Measurements from ENCODE around the gene PRTN3.
"Not testable (repeated sequence)": the region's sequence is repeated elsewhere in the genome, so short reads cannot be mapped to it uniquely, and the experiment has no call there.

Gene PRTN3

DNA sequence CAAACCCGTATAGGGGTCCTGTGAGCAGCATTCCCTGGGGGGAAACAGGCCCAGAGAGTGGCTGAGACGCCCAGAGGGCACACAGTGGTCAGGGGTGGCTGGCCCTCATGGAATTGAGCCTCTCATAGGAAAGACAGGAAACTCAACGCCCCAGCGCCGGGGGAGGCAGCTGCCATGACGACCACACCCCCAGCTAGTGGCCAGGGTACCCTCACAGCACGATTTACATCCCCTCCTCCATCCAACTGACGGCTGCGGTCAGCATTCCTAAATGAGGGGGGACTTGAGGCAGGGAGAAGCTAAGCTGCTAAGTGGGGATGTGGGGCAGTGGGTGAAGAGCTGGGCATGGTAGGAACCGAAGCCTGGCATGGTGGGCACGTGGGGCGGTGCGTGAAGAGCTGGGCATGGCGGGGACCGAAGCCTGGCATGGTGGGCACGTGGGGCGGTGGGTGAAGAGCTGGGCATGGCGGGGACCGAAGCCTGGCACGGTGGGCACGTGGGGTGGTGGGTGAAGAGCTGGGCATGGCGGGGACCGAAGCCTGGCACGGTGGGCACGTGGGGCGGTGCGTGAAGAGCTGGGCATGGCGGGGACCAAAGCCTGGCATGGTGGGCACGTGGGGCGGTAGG is 42.2 kb downstream of the PRTN3 start:
- DNase-seq (ENCODE audit: low read depth) = no peak

DNA sequence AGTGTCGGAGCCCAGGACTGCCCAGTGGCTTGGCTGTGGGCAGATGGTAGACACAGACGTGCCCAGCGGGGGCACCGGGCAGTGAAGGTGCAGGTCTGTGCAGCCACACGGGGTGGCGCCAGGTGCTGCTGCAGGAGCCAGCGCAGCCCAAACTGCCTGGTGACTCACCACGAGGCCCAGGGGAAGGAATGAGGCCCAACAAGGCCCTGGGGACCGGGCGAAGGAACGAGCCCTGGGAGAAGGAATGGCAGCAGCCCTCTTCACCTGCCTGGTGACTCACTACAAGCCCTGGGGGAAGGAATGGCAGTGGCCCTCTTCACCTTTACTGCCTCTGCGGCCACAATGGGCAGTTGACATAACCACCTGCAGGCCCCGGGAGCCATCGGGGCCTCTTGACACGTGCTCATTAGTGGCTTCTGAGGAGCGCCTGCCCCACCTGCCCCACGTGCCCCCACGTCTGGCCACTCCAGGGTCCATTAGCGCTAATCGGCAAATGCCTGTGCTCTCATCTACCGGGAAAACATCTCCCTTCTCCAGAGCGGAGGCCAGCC is 42.9 kb downstream of the PRTN3 start:
- no peak for DNase-seq (ENCODE audit: low read depth)

DNA sequence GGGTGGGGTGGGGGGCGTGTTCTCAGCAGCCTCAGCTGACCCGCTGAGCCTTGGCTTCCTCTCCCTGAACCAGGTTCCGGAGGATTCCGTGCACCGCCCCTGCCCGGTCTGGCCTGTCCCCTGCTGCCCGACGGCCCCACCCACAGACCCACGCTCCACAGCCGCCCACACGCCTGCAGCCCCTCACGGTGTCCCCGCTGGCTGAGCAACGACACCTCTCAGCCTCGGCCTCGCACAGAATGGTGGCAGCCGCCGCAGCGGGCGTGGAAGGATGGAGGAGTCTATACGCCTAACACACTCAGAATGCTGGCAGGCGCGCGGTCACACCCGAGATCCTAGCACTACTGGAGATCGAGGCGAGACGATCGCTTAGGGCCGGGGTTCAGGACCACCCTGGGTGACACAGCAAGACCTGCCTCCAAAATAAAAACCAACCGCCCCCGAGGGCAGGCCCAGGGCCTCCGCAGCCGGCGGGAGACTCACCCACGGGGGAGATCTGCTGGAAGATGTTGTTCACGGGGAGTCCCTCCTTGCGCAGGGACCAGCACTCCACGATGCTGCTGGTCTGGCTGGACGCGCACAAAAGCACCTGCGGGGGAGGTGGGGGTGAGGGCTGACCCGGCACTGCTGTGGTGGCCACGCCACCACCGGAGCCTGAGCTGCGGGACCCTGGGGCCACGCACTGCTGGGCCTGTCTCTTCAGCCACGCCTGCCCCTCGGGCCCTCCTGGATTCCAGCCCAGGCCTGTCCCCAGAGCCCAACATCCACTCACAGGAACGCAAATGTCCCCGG is 43.8 kb downstream of the PRTN3 start:
- DNase-seq (ENCODE audit: low read depth) = no peak

DNA sequence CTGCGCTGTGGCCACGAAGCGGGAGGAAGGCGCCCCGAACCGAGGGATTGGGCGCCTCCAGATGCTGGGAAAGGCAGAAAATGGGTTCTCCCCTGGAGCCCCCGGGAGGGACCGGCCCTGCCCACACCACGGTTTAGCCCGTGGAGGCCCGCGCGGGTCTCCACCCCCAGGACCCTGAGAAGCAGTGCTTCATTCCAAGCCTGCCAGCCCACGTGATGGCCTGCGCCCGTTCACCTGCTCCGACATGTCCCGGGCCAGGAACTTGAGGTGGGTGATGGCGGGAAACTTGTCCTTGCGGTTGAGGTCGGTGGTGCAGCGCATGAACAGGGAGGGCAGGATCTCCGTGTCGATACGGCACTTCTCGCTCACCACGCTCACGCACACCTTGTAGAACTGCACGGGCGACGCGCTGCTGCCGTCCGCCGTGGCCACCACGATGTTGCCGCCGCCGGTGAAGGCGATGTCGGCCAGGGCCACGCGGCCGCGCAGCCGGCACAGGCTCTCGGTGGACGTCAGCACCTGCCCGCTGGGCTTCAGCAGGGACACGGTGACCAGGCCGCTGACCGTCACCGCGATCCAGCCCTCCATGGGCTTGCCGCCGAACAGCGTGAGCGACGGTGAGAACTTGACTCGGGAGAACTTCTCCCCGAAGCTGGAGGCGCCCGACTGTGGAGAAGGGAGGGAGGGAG is 44.9 kb downstream of the PRTN3 start:
- DNase-seq (ENCODE audit: low read depth) = no peak

DNA sequence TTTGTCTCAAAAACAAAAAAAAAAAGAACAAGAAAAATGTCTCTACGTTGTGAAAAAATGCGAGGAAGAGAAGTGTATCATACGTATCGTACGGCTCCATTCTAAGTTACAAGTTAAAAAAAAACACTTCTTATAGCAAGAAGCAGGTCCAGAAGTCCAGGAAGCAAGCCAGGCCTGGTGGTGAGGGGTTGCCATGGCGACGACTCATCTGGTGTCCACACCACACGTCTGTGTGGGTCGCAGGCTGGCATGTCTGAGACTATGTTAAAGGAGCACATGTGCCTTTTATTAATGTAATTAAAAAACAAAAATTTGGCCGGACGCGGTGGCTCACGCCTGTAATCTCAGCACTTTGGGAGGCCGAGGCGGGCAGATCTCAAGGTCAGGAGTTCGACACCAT is 46.3 kb downstream of the PRTN3 start:
- no peak for DNase-seq (ENCODE audit: low read depth)

DNA sequence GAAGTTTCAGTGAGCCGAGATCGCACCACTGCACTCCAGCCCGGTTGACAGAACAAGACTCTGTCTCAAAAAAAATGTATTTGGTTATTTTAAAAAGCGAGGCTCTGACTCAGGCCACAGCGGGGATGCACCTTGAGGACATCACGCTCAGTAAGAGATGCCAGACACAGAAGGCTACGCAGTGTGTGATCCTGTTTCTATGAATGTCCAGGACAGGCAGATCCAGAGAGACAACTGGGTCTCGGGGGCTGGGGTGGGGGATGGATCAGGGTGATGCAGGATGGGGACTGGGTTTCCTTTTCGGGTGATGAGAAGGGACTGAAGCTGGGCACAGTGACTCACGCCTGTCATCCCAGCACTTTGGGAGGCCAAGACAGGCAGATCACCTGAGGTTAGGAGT is 46.8 kb downstream of the PRTN3 start:
- no peak for DNase-seq (ENCODE audit: low read depth)

DNA sequence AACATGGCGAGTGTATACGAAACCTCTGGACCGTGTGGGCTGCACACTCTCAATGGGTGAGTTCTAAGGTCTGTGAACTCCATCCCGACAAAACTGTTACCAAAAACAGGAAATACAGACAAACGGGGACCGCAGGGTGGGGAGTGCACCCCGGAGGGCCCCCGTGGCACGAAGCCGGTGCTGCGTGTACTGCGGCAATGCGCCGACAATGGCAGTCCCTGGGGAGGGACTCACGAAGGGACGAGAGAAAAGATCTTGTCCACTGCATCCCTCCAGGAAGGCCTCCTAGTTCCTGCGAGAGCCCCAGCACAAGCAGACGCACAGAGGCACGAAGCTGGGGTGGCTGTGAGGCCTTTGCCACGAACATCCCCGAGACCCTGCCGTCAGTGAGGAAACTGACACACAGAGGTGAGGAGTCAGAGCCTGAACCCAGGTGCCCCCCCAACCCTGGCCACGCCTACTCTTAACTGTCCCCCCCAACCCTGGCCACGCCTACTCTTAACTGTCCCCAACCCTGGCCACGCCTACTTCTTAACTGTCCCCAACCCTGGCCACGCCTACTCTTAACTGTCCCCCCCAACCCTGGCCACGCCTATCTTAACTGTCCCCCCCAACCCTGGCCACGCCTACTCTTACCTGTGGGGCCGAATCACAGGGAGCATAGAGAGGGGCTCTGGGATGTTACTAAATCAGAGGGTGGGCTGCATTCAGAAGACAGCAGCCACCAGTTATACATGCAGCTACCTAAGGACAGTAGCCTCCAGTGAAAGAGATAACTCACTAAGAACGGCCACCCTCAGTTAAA is 48.0 kb downstream of the PRTN3 start:
- peak; percentile 33 for DNase-seq (ENCODE audit: low read depth)

DNA sequence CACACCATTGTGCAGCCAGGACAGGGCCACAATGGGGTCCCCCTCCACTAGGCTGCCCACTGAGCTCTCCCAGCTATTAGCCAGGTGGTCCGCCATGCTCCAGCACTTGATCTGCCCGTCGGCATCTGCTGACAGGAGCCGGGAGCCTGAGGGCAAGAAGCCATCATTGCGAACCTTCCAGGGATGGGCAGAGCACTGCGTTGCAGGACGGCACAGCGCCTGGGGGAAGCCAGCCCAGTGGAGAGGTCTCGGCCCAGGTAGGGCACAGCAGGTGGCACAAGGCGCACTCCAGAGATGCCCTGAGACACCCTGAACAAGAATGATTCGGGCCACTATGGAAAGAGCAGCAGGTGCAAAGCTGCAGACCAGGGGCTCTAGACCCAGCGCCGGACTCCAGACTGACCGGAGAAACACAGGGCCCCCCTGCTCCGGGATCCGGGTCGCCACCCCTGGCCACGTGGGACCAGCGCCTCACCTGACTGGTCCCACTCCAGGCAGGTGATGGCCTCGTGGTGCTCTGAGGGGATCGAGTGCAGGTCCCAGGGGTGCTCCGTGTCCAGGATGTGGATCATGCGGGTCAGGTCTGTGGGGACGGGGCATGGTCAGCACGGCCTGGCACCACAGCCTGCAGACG is 49.0 kb downstream of the PRTN3 start:
- DNase-seq (ENCODE audit: low read depth) = no peak

DNA sequence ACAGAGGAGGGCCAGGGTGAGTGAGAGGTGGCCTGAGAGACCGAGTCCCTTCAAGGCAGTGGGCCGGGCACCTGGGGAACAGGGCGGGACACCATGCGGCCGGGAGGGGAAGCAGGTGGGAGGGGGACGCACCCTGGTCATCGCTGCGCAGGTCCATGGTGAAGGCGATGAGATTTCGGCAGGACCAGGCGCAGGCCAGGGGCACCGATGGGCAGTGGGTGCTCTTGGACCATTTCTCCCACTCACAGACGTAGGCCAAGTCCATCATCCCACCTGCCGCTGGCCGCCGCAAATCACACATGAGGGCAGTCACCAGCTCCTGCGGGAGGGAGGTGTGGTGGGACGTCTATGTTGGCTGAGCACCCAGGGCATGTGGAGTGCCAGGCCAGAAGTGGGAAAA is 50.0 kb downstream of the PRTN3 start:
- DNase-seq (ENCODE audit: low read depth) = no peak

DNA sequence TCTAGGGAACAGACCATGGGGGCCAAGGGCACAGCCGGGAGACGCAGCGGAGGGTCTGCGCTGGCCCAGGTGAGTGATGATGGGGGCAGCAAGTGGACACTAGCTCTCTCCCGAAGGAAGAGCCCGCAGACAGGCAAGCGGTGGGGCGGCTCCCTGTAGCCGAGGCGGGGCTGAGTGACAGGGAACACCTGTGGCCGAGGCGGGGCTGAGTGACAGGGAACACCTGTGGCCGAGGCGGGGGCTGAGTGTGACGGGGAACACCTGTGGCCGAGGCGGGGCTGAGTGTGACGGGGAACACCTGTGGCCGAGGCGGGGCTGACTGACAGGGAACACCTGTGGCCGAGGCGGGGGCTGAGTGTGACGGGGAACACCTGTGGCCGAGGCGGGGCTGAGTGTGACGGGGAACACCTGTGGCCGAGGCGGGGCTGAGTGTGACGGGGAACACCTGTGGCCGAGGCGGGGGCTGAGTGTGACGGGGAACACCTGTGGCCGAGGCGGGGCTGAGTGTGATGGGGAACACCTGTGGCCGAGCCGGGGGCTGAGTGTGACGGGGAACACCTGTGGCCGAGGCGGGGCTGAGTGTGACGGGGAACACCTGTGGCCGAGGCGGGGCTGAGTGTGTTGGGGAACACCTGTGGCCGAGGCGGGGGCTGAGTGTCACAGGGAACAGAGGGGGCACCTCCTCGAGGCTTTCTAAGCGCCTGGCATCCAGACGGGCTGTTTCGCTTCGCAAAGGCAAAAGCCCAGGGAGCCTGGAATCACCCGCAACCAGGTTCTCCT is 50.8 kb downstream of the PRTN3 start:
- DNase-seq (ENCODE audit: low read depth) = not testable (repeated sequence)

DNA sequence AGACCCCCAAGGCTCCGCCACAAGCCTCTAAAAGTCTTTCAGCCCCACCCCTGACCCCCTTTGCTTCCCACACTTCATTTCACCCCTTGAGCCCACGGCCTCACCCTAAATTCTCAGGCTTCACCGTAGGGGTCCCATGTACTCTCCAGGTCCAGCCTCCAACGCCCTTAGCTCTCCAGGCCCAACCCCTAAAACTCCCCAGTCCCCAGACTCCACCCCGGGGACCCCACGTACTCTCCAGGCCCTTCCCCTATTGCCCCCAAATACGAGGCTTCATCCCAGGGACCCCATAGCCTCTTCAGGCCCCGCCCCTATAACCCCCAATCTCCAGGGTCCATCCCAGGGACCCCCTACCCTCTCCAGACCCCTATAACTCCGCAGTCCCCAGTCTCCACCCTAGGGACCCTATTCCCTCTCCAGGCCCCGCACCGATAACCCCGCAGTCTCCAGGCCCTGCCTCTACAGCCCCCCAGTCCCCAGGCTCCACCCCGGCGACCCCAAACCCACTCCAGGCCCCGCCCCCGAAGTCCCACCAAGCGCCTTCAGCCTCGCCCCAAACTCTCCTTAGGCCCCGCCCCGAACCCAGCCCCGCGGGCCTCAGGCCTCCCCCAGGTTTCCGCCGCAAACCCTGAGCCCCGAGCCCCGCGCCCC is 51.6 kb downstream of the PRTN3 start:
- no peak for DNase-seq (ENCODE audit: low read depth)

DNA sequence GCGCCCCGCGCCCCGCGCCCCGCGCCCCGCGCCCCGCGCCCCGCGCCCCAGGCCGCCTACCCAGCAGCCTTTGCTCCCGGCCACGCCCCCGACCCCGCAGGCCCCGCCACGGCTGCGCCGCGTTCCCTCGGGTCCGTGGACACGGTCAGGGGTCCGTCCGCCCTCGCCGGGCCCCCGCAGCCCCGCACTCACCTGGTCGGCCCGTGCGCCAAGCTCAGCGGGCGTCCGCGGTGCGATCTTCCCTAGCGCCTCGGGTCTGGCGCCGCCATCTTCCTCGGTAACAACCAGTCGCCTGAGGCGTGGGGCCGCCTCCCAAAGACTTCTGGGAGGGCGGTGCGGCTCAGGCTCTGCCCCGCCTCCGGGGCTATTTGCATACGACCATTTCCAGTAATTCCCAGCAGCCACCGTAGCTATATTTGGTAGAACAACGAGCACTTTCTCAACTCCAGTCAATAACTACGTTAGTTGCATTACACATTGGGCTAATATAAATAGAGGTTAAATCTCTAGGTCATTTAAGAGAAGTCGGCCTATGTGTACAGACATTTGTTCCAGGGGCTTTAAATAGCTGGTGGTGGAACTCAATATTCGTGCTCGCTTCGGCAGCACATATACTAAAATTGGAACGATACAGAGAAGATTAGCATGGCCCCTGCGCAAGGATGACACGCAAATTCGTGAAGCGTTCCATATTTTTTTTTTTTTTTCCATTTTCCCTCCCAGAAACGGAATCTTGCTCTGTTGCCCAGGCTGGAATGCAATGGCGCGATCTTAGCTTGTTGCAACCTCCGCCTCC is 52.3 kb downstream of the PRTN3 start, which contains the start of the genes MED16 and RNU6-9:
TSS of gene MED16 (minus strand) at position 294 of the 796 bp plus-strand sequence. CDS start 2,056 bp downstream, outside the sequence.
TSS of gene RNU6-9 (plus strand) at position 591 of the 796 bp plus-strand sequence.
- DNase-seq (ENCODE audit: low read depth) = peak; percentile 86

DNA sequence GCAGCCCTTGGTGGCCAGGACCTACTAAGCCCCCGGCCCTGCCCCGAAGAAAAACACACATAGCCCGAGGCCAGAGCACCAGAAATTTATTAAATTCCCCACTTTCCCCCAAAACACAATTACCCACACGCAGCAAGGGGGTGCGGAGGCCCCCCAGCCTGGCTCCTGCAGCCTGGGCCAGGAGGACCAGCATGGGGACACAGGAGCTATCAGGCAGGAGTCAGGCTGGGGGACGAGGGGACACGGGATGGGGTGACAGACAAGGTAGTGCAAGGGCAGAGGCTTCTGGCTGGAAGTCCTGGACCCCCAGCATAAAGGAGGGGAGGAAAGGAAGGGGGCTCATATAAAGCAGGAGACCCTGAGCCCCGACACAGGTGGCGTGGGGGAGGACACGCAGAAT is 55.6 kb downstream of the PRTN3 start:
- no peak for DNase-seq (ENCODE audit: low read depth)

DNA sequence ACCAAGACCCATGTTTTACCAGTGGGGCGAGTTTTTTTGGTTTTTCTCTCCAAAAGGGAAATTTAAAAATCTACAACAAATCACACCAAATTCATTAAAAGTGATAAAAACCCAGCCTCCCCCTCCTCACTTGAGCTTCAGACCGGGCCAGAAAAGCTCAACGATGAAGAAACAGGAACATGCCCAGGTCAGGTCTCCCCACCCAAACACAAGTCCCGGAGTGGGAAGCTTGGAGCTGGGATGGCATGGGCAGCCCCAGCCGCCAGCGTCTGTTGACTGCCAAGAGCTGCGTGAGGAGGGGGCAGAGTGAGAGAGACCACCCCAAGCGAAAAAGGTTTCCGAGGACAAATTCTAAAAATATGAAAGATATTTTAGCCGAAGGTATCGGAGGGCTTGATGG is 56.2 kb downstream of the PRTN3 start:
- DNase-seq (ENCODE audit: low read depth) = no peak

DNA sequence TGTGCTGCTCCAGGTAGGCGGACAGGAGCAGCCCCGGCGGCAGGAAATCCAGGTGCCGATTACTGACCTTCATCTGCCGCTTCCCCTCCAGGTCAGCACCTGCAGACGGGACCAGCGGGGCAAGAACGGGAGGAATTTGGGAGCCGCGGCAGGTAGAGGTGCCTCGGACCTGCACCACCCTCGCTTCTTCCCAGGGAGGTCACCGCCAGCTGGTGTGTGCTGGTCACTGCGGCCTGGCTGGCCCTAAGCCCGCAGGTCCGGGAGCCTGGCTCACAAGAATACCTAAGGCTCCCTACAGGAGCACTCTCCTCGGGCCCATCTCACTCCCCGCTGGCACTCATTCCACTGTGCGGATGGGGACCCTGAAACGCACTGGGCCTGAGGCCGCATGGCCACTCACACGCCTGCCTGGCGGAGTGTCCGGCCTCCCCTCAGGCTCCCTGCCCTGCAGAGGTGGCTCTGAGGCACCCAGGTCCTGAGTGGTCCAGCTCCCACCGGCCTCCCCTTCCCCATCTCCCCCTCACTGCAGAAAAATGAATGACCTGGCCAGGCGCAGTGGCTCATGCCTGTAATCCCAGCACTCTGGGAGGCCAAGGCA is 56.7 kb downstream of the PRTN3 start:
- DNase-seq (ENCODE audit: low read depth) = no peak

All from activated T-cell treated with anti-CD3 and anti-CD28 coated beads for 48 hours (primary cell).